Endodermal cell (in vitro differentiated cells): Measurements from ENCODE around the gene TRMT2A. TPM values are rescaled to one million over a fixed set of nuclear protein-coding genes. Genes with fewer than 3 reads are reported as not detected.

ENCODE experiments used
- DNase-seq: peaks from one replicate; pipeline ENCODE4 v3.0.0-alpha.2; 2017
- H3K27ac ChIP-seq: 2 replicates; pipeline ENCODE4 v1.5.1; 2013; ENCODE audit warnings: mild to moderate bottlenecking, low read depth, low read length, moderate library complexity
- H3K27me3 ChIP-seq: 2 replicates; pipeline ENCODE4 v1.6.1; 2013; ENCODE audit warnings: mild to moderate bottlenecking, low read length, moderate library complexity; ENCODE audit not compliant: insufficient read depth, control insufficient read depth, poor library complexity, severe bottlenecking
- H3K36me3 ChIP-seq: 2 replicates; pipeline ENCODE4 v1.7.0; 2013; ENCODE audit warnings: mild to moderate bottlenecking, low read length, moderate library complexity; ENCODE audit not compliant: control insufficient read depth, insufficient read depth
- H3K4me1 ChIP-seq: one replicate; pipeline ENCODE4 v1.7.0; 2013; ENCODE audit warnings: low read length; ENCODE audit not compliant: control insufficient read depth, insufficient read depth
- H3K4me3 ChIP-seq: 2 replicates; pipeline ENCODE4 v1.5.1; 2013; ENCODE audit warnings: mild to moderate bottlenecking, low read length, moderate library complexity
- H3K9ac ChIP-seq: 2 replicates; pipeline ENCODE4 v1.6.1; 2013; ENCODE audit warnings: mild to moderate bottlenecking, low read length, moderate library complexity; ENCODE audit not compliant: poor library complexity, severe bottlenecking; ENCODE audit errors: extremely low read depth
- H3K9me3 ChIP-seq: 2 replicates; pipeline ENCODE4 v1.6.1; 2013; ENCODE audit warnings: mild to moderate bottlenecking, low read length, moderate library complexity; ENCODE audit not compliant: control insufficient read depth
- H3K27ac Mint-ChIP-seq: 2 replicates; pipeline ENCODE4 v1.8.0; 2020; ENCODE audit warnings: mixed read lengths
- H3K27me3 Mint-ChIP-seq: 2 replicates; pipeline ENCODE4 v1.8.0; 2021; ENCODE audit warnings: mild to moderate bottlenecking, mixed read lengths; ENCODE audit not compliant: insufficient read depth
- H3K36me3 Mint-ChIP-seq: 2 replicates; pipeline ENCODE4 v1.8.0; 2020; ENCODE audit warnings: low read depth, mixed read lengths
- H3K4me1 Mint-ChIP-seq: 2 replicates; pipeline ENCODE4 v1.8.0; 2020; ENCODE audit warnings: mixed read lengths
- H3K4me3 Mint-ChIP-seq: 2 replicates; pipeline ENCODE4 v1.8.0; 2020; ENCODE audit warnings: mild to moderate bottlenecking, moderate library complexity, mixed read lengths
- H3K9me3 Mint-ChIP-seq: 2 replicates; pipeline ENCODE4 v1.8.0; 2020; ENCODE audit warnings: mild to moderate bottlenecking, mixed read lengths
- WGBS, 2 experiments: methylation state at CpG; one replicate each; pipeline versions ENCODE4 v1.1.5 to v1.1.7; 2013; ENCODE audit warnings: missing lambda C conversion rate in 2 of 2, mixed read lengths in 1 of 2; ENCODE audit not compliant: insufficient coverage in 1 of 2, insufficient read length in 1 of 2; 5-methylcytosine and 5-hydroxymethylcytosine counted together
- total RNA-seq, 2 donors: library from RNA; stranded (reverse); fragmentation: NEBNext Ultra II Directional in 1 of 2; extraction: Animal tissue kit (Norgen Biotek cat#: 25700) in 1 of 2; gene quantifications; 2 replicates in 1 of 2; 3 replicates in 1 of 2; pipeline ENCODE4 v1.2.1, GENCODE V29; 2021
- TF ChIP-seq, protein P1 (sequence below): fragments of 200-600 bp; sonication (generic); conservative IDR thresholded peaks from 2 replicates; pipeline ENCODE4 v1.5.0; 2021; ENCODE audit warnings: antibody characterized with exemption, mild to moderate bottlenecking

Gene TRMT2A
- total RNA-seq, 2 donors from 2014 or later: 45.6 to 55.2 TPM

DNA sequence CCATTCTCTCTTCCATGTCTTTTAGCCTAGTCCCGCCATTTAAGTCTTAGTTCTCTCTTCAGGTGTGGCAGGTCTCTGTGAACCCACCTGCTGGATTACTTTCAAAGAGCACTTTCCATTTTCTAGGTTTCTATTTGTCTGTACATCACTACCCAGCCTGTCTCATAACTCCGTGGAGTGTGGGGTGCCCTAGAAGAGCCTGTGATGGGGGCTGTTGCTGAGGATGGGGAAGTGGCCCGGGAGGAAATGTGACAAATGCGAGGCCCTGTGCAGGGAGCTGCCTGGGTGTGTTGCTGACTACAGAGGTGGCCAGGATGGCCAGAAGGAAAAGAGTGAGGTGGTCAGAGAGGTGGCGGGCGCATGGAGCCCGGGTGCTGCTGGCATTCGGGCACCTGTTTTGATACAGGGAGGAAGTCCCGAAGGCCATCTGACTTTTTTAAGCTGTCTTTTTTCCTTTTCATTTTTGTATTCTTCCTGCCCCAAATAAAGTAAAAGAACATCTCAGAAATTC lies 26.2 kb downstream of the TRMT2A start:
- no peaks in the 10 kb centered on the region for H3K9me3 ChIP-seq
- no peaks in the 10 kb centered on the region for H3K4me1 ChIP-seq
- peaks cover 100% of the 10 kb centered on the region for H3K36me3 ChIP-seq
- H3K4me3 Mint-ChIP-seq: no peak overlapping the region
- TF ChIP-seq, protein P1, sequence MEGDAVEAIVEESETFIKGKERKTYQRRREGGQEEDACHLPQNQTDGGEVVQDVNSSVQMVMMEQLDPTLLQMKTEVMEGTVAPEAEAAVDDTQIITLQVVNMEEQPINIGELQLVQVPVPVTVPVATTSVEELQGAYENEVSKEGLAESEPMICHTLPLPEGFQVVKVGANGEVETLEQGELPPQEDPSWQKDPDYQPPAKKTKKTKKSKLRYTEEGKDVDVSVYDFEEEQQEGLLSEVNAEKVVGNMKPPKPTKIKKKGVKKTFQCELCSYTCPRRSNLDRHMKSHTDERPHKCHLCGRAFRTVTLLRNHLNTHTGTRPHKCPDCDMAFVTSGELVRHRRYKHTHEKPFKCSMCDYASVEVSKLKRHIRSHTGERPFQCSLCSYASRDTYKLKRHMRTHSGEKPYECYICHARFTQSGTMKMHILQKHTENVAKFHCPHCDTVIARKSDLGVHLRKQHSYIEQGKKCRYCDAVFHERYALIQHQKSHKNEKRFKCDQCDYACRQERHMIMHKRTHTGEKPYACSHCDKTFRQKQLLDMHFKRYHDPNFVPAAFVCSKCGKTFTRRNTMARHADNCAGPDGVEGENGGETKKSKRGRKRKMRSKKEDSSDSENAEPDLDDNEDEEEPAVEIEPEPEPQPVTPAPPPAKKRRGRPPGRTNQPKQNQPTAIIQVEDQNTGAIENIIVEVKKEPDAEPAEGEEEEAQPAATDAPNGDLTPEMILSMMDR: no peak
- H3K4me1 Mint-ChIP-seq: no peaks in the 10 kb centered on the region
- H3K27me3 ChIP-seq: no peaks in the 10 kb centered on the region
- no peak overlapping the region for H3K27ac Mint-ChIP-seq
- H3K9me3 Mint-ChIP-seq: no peaks in the 10 kb centered on the region
- H3K27ac ChIP-seq: no peak overlapping the region
- no peak for DNase-seq
- H3K4me3 ChIP-seq: no peak overlapping the region
- H3K9ac ChIP-seq: no peak overlapping the region
- H3K36me3 Mint-ChIP-seq: peaks cover 98% of the 10 kb centered on the region
- H3K27me3 Mint-ChIP-seq: no peaks in the 10 kb centered on the region
- 98 to 100% methylated on average over 6 to 9 of the region's 9 CpGs for WGBS, 2 experiments

DNA sequence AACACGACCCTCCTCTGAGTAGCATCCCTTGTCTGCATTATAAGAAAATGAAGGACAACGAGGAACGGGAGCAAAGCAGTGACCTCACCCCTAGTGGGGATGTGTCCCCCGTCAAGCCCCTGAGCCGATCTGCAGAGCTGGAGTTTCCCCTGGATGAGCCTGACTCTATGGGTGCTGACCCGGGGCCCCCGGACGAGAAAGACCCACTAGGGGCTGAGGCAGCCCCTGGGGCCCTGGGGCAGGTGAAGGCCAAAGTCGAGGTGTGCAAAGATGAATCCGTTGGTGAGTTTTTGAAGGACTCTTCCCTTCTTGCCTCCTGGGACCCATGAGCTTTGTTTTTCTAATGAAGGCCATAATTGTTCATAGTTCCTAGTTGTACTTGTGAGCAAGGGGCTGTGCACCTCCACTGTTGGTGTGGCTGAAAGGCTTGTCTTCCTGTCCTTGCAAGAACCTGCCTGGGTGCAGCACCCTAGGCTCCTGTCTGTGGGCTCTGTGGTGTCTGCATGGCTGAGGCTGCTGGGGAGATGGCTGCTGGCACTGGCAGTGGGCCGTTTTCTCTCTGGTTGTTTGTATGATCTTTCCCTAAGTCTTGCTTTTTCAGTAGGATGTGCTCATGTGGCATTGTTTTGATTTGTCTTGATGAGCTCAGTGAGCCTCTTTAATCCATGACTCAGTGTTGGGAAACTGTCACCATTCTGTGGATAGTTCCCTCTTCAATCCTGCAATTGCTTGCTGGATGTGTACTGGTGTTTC lies 26.9 kb downstream of the TRMT2A start:
- peaks cover under 1% of the 10 kb centered on the region for H3K4me1 Mint-ChIP-seq
- H3K36me3 Mint-ChIP-seq: peaks cover 98% of the 10 kb centered on the region
- no peak overlapping the region for H3K27ac Mint-ChIP-seq
- no peak overlapping the region for H3K27ac ChIP-seq
- H3K4me3 ChIP-seq: no peak overlapping the region
- 92 to 99% methylated on average over 10 to 11 of the region's 11 CpGs for WGBS, 2 experiments
- no peaks in the 10 kb centered on the region for H3K9me3 ChIP-seq
- no peak for DNase-seq
- peaks cover 100% of the 10 kb centered on the region for H3K36me3 ChIP-seq
- H3K9me3 Mint-ChIP-seq: no peaks in the 10 kb centered on the region
- H3K9ac ChIP-seq: no peak overlapping the region
- H3K4me1 ChIP-seq: no peaks in the 10 kb centered on the region
- H3K4me3 Mint-ChIP-seq: no peak overlapping the region
- H3K27me3 ChIP-seq: no peaks in the 10 kb centered on the region
- H3K27me3 Mint-ChIP-seq: no peaks in the 10 kb centered on the region
- TF ChIP-seq, protein P1: no peak

DNA sequence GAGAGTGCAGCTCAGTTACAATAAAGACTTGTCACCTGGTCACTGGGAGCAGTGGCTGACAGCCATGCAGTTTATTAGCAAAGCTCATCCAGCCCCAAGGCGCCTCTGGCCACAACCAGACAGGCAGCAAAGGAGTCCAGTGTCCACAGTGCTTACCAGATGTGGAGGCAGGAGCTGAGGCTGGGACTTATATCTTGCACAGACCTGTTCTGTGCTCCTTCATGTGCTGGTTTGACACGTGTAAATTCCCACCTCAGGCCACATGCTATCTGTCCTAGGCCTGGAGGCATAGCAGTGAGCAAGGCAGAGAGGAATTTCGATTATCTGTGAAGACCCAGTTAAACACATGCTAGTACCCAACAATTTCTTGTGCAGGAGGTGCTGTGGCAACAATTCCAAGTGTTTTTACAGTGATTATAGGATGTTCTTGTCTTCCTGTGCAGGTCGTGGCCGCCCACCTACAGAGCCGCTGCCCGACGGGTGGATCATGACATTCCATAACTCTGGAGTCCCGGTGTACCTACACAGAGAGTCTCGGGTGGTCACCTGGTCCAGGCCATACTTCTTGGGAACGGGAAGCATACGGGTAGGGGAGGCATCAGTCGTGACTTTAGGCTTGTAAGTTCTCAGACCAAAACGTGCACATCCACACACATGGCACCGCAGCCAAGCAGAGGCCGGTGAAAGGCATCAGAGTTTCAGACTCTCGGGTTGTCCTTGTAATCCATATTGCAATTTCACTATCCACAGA lies 27.6 kb downstream of the TRMT2A start:
- H3K9ac ChIP-seq: no peak overlapping the region
- WGBS, 2 experiments: 96 to 100% methylated on average over 17 of the region's 17 CpGs
- H3K27me3 Mint-ChIP-seq: no peaks in the 10 kb centered on the region
- H3K27ac Mint-ChIP-seq: no peak overlapping the region
- no peak overlapping the region for H3K4me3 ChIP-seq
- H3K27ac ChIP-seq: no peak overlapping the region
- DNase-seq: no peak
- peaks cover 92% of the 10 kb centered on the region for H3K36me3 Mint-ChIP-seq
- H3K4me3 Mint-ChIP-seq: no peak overlapping the region
- no peaks in the 10 kb centered on the region for H3K9me3 Mint-ChIP-seq
- peaks cover 8% of the 10 kb centered on the region for H3K4me1 Mint-ChIP-seq
- TF ChIP-seq, protein P1: no peak
- H3K27me3 ChIP-seq: no peaks in the 10 kb centered on the region
- no peaks in the 10 kb centered on the region for H3K9me3 ChIP-seq
- H3K36me3 ChIP-seq: peaks cover 94% of the 10 kb centered on the region
- no peaks in the 10 kb centered on the region for H3K4me1 ChIP-seq
